Measurements from ENCODE around the gene AFAP1.

AFAP1 gene

DNA sequence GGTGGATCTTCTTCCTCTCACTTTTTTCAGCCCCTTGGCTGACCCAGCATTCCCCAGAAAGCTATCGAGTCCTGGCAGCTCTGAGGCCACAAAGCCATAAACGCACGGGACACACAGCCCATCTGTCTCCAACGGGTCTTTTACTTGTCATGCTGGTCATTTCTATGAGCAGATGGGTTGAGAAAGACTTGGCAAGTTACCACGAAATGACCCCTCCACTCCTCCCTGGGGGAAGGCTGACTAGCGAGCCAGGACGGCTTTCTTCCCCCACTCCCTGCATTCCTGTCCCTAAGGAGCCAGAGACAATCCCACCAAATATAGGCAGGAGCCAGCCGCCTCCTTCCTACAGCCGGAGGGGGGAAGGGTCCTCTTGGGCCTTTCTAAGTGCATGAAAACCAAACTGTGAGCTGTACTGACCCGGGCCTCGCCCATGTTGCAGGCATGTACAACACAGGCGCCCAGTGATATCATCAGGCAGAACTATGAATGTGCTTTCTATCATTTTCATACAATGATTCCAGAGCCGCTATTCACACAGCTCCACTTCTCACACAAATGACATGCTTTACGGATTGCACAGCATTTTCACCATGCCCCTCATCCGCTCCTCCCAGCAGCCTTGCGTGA, 28.6 kb downstream of the AFAP1 start:
- no peak for DNase-seq
- ATAC-seq: no peak

- ATAC-seq (no peak), DNase-seq (no peak)
Measured at GRCh38 chr4:7910263-7910896, 29.3 kb downstream of the AFAP1 start.

- DNase-seq (no peak), ATAC-seq (no peak)
Measured at GRCh38 chr4:7909463-7910262, 30.0 kb downstream of the AFAP1 start.

DNA sequence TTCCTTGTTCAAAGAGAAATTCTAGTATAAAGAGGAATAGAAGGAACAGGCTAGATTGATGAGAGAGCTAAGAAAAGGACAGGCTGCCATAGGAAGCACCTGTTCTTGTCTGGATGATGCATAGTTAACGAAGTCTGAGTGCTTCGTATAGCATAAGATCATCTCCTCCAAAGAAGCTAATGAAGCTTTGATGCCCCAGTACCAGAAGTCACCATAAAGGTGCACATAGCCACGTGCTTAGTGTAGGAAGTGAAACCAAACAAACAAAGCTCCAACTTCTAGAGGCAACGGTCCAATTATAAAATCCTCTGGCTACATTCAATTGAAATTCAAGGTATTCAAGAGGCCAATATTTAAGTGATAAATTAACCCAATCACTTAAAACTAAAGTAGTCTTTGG, 31.0 kb downstream of the AFAP1 start:
- no peak for DNase-seq
- no peak for ATAC-seq

GRCh38 chr4:7907142-7907541, 32.5 kb downstream of the AFAP1 start:
- ATAC-seq: no peak
- DNase-seq: no peak

DNA sequence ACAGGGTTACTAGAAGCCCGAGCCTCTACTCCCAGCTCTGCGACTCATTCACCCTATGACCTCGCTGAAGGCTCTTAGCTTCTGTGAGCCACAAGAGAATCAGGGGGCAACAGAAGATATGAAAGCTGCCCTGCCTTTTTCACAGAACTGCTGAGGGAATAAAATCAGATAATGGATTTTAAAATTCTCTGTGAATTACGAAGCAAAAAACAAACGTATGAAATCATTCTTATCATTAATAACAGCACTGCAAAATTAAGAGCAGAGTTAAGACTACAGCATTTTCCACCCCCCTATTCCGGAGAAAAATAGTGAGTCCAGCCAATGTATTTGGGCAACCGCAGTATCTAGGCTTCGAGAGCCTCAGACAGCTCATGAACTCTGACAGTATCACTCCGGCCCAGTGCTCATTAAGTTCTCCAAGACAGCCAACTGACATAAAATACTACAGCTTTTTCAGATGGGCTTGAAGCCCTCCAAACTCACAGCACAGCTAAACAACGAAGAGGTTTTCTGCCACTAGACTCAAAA, 33.4 kb downstream of the AFAP1 start:
- no peak for DNase-seq
- ATAC-seq: no peak

DNA sequence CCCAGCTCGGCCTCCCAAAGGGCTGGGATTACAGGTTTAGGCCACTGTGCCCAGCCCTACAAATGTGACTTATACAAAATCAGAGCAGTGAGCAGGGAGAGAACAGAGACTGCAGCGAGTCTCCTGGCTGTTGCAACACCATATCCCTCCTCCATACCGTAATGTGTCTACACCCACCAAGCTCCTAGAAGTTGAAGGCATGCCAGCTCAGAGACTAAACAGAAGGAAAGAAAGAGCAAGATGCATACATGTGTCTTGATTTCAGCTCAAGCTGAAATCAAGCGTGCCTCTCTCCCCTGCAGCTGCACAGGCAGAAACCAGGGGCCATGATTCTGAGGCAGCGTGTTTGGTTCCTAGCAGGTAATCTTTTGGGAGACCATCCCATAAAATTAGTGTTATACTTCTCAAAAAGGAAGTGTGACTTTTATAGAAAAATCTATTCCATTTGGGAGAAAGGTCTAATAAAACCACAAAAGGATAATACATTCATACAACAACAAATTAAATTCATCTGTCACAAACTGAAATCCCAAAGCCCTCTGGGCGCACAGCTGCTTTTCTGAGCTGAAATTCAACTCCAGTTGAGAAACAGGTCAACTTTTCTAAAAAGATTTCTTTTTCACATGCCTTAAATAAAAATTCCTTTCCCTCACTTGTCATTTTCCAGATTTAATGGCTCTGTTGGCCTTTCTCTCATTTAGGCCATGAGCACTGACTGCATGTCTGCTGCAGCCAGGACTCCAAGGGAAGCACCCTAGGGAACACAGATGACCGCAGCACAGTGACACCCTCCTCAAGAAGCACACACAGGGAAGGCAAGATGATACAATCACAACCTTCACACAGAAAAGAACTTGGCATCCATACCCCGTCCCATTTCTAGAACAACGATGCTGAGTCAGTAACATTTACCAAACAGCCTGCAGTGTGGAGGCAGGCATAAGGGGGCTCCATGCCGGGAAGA, 34.4 kb downstream of the AFAP1 start:
- ATAC-seq: no peak
- DNase-seq: no peak

GRCh38 chr4:7903791-7904516, 35.7 kb downstream of the AFAP1 start:
- no peak for DNase-seq
- no peak for ATAC-seq

- no peak for ATAC-seq
- DNase-seq: no peak
Measured at GRCh38 chr4:7902826-7903225, 36.8 kb downstream of the AFAP1 start.

- DNase-seq: no peak
- no peak for ATAC-seq
Measured at GRCh38 chr4:7902101-7902553, 37.5 kb downstream of the AFAP1 start.

- DNase-seq: no peak
- no peak for ATAC-seq
Measured at GRCh38 chr4:7901311-7901885, 38.3 kb downstream of the AFAP1 start.

DNA sequence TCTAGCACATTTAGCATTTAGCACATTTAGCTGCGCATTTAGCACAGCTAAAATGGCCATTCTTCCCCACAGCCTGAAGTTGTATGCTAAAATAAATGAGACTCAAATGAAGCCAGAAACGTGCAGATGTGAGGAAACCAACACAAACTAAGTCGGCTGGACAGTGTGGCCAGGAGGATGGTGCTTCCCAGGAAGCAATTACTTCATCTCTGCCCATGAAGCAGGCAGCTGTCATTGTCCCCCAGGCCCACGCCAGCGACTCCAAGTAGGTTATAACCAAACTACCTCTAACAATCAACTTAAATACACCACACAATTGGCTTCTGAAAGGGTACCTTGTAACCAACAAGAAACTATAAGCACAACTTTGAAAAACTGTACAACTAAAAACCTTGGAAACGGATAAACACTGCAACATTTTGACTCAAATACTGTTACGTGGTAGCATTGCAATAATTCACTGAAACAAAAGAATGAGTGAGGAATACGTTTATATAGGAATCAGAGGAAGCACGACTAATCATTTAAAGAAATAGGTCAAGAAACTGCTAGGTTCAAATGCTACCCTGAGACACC, 39.2 kb downstream of the AFAP1 start:
- no peak for ATAC-seq
- DNase-seq: no peak

GRCh38 chr4:7899184-7899869, 40.3 kb downstream of the AFAP1 start:
- DNase-seq (no peak), ATAC-seq (no peak)

DNA sequence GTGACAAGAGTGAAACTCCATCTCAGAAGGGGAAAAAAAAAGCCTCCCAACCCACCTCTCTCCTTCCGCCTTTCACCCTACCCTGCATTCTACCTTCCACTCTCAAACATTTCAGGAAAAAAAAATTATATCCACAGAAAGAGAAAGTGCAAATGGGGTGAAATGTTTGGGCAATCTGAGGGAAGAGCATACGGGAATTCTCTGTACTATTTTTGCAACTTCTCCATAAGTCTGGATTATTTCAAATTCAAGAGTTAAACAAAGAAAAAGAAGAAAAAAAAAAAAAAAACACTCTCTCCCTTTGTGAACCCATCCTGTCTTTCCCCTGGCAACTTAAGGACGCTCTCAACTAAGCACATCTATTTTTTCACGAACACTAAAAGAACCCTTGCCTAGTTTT, 41.3 kb downstream of the AFAP1 start:
- DNase-seq: no peak

DNA sequence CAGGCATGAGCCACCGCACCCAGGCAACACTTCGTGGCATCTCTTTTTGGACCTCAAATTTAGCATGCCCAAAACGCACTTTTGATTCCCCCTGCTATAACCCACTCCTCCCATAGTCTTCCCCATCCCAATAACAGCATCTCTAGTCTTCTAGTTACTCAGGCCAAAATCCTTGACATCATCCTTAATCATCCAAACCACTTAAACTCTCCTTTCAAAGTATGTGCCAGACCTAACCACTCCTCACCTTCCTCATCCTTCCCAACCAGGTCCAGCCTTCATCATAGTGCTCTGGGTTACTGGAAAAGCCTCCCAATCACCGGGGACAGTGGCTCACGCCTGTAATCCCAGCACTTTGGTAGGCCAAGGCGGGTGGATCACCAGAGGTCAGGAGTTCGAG, 41.9 kb downstream of the AFAP1 start:
- ATAC-seq (no peak), DNase-seq (no peak)

More for the DNA sequence above, 41.3 kb downstream of the AFAP1 start:
- no peak for ATAC-seq

- no peak for DNase-seq
- ATAC-seq: no peak
Measured at GRCh38 chr4:7894677-7895181, 44.9 kb downstream of the AFAP1 start.

- no peak for DNase-seq
- no peak for ATAC-seq
Measured at GRCh38 chr4:7894098-7894676, 45.5 kb downstream of the AFAP1 start.

- DNase-seq: no peak
- ATAC-seq: no peak
Measured at GRCh38 chr4:7893539-7893938, 46.1 kb downstream of the AFAP1 start.
